ENCODE data around the gene MAMDC2. TPM values are rescaled to one million over a fixed set of nuclear protein-coding genes. Genes with fewer than 3 reads are reported as not detected.

The MAMDC2 gene
- total RNA-seq, 1 donor from 2014 or later, result 211 TPM

- Histone ChIP-seq H3K4me3 (ENCODE audit: insufficient read depth, low read depth, low read length) (no peak overlapping the region), H2AFZ (ENCODE audit: low read depth, low read length) (no peak overlapping the region), H3K27ac (ENCODE audit: low read depth, low read length) (no peak overlapping the region), H3K4me1 (ENCODE audit: insufficient read depth, low read length) (no peaks in the 10 kb centered on the region), H3K36me3 (ENCODE audit: insufficient read depth, low read length) (no peaks in the 10 kb centered on the region), H3K9me3 (ENCODE audit: insufficient read depth, low read depth, low read length) (no peaks in the 10 kb centered on the region), H3K27me3 (ENCODE audit: insufficient read depth, low read length) (no peaks in the 10 kb centered on the region), H3K4me2 (ENCODE audit: low read length) (no peak overlapping the region), H4K20me1 (ENCODE audit: insufficient read depth, low read length) (no peaks in the 10 kb centered on the region), H3K79me2 (ENCODE audit: insufficient read depth, low read length) (no peaks in the 10 kb centered on the region), H3K9ac (ENCODE audit: low read length) (no peak overlapping the region)
- Mint-ChIP-seq H3K27ac (ENCODE audit: unreplicated experiment) (peak overlapping the region; percentile 45), H3K36me3 (ENCODE audit: low read depth, unreplicated experiment) (peaks cover 46% of the 10 kb centered on the region), H3K27me3 (ENCODE audit: low read depth, unreplicated experiment) (no peaks in the 10 kb centered on the region), H3K9me3 (ENCODE audit: unreplicated experiment) (no peaks in the 10 kb centered on the region), H3K4me1 (ENCODE audit: low read depth, unreplicated experiment) (peaks cover 28% of the 10 kb centered on the region), H3K4me3 (ENCODE audit: unreplicated experiment) (no peak overlapping the region)
- no peak for DNase-seq (ENCODE audit: low read depth)
- TF ChIP-seq EZH2 (IDR thresholded peaks at IDR 0.05; ENCODE audit: insufficient read depth, low read length) (no peak), CTCF (IDR thresholded peaks at IDR 0.05; ENCODE audit: insufficient read depth, low read depth, low read length) (no peak)
- FAIRE-seq, result peak; percentile 26
Measured at GRCh38 chr9:70127540-70128416, 84.1 kb downstream of the MAMDC2 start.

- no peaks in the 10 kb centered on the region for H3K79me2 ChIP-seq (ENCODE audit: insufficient read depth, low read length)
- no peaks in the 10 kb centered on the region for H3K27me3 ChIP-seq (ENCODE audit: insufficient read depth, low read length)
- Mint-ChIP-seq H3K4me3 (ENCODE audit: unreplicated experiment) (no peak overlapping the region), H3K27me3 (ENCODE audit: low read depth, unreplicated experiment) (no peaks in the 10 kb centered on the region), H3K4me1 (ENCODE audit: low read depth, unreplicated experiment) (peaks cover 45% of the 10 kb centered on the region), H3K36me3 (ENCODE audit: low read depth, unreplicated experiment) (peaks cover 50% of the 10 kb centered on the region), H3K27ac (ENCODE audit: unreplicated experiment) (no peak overlapping the region), H3K9me3 (ENCODE audit: unreplicated experiment) (no peaks in the 10 kb centered on the region)
- H3K4me2 ChIP-seq (ENCODE audit: low read length), result no peak overlapping the region
- H2AFZ ChIP-seq (ENCODE audit: low read depth, low read length), result no peak overlapping the region
- DNase-seq (ENCODE audit: low read depth) (no peak), FAIRE-seq (no peak)
- no peaks in the 10 kb centered on the region for H3K36me3 ChIP-seq (ENCODE audit: insufficient read depth, low read length)
- no peaks in the 10 kb centered on the region for H3K9me3 ChIP-seq (ENCODE audit: insufficient read depth, low read depth, low read length)
- H3K4me3 ChIP-seq (ENCODE audit: insufficient read depth, low read depth, low read length), result no peak overlapping the region
- peaks cover 3% of the 10 kb centered on the region for H3K4me1 ChIP-seq (ENCODE audit: insufficient read depth, low read length)
- no peak overlapping the region for H3K27ac ChIP-seq (ENCODE audit: low read depth, low read length)
- H4K20me1 ChIP-seq (ENCODE audit: insufficient read depth, low read length), result no peaks in the 10 kb centered on the region
- TF ChIP-seq EZH2 (IDR thresholded peaks at IDR 0.05; ENCODE audit: insufficient read depth, low read length) (no peak), CTCF (IDR thresholded peaks at IDR 0.05; ENCODE audit: insufficient read depth, low read depth, low read length) (no peak)
- H3K9ac ChIP-seq (ENCODE audit: low read length), result no peak overlapping the region
Measured at GRCh38 chr9:70130266-70130665, 86.6 kb downstream of the MAMDC2 start.

GRCh38 chr9:70131296-70131695 is 87.6 kb downstream of the MAMDC2 start:
- no peak overlapping the region for H3K27ac Mint-ChIP-seq (ENCODE audit: unreplicated experiment)
- no peak for FAIRE-seq

More at GRCh38 chr9:70131296-70131695, 87.6 kb downstream of the MAMDC2 start:
- Histone ChIP-seq H3K4me3 (ENCODE audit: insufficient read depth, low read depth, low read length) (no peak overlapping the region), H2AFZ (ENCODE audit: low read depth, low read length) (no peak overlapping the region), H3K79me2 (ENCODE audit: insufficient read depth, low read length) (no peaks in the 10 kb centered on the region), H3K27me3 (ENCODE audit: insufficient read depth, low read length) (no peaks in the 10 kb centered on the region), H3K9ac (ENCODE audit: low read length) (no peak overlapping the region), H3K9me3 (ENCODE audit: insufficient read depth, low read depth, low read length) (no peaks in the 10 kb centered on the region), H3K4me1 (ENCODE audit: insufficient read depth, low read length) (peaks cover 13% of the 10 kb centered on the region), H4K20me1 (ENCODE audit: insufficient read depth, low read length) (no peaks in the 10 kb centered on the region), H3K4me2 (ENCODE audit: low read length) (no peak overlapping the region), H3K36me3 (ENCODE audit: insufficient read depth, low read length) (no peaks in the 10 kb centered on the region), H3K27ac (ENCODE audit: low read depth, low read length) (no peak overlapping the region)
- TF ChIP-seq EZH2 (IDR thresholded peaks at IDR 0.05; ENCODE audit: insufficient read depth, low read length) (no peak), CTCF (IDR thresholded peaks at IDR 0.05; ENCODE audit: insufficient read depth, low read depth, low read length) (no peak)
- Mint-ChIP-seq H3K9me3 (ENCODE audit: unreplicated experiment) (no peaks in the 10 kb centered on the region), H3K27me3 (ENCODE audit: low read depth, unreplicated experiment) (no peaks in the 10 kb centered on the region), H3K4me3 (ENCODE audit: unreplicated experiment) (no peak overlapping the region), H3K4me1 (ENCODE audit: low read depth, unreplicated experiment) (peaks cover 46% of the 10 kb centered on the region), H3K36me3 (ENCODE audit: low read depth, unreplicated experiment) (peaks cover 50% of the 10 kb centered on the region)
- DNase-seq (ENCODE audit: low read depth), result no peak

Measured in astrocyte (in vitro differentiated cells and primary cell).